GM18508 (cell line): ENCODE data around the gene PTPRE.

Experiments used
- ATAC-seq: cut with Tn5 transposase; IDR thresholded peaks from one replicate; pipeline ENCODE4 v1.9.1; 2021; ENCODE audit warnings: moderate number of reproducible peaks; ENCODE audit not compliant: insufficient read depth, unreplicated experiment

The PTPRE gene

GRCh38 chr10:128066870-128067382 is 160.0 kb downstream of the PTPRE start:
- no peak for ATAC-seq

GRCh38 chr10:128067691-128068397 is 160.9 kb downstream of the PTPRE start:
- ATAC-seq = no peak

- ATAC-seq = no peak
Measured at GRCh38 chr10:128068398-128069285, 161.7 kb downstream of the PTPRE start.

- ATAC-seq = no peak
Measured at GRCh38 chr10:128069351-128070051, 162.6 kb downstream of the PTPRE start.

GRCh38 chr10:128070161-128070560 is 163.3 kb downstream of the PTPRE start:
- no peak for ATAC-seq

GRCh38 chr10:128070721-128071416 is 164.0 kb downstream of the PTPRE start:
- no peak for ATAC-seq

GRCh38 chr10:128071417-128071782 is 164.5 kb downstream of the PTPRE start:
- no peak for ATAC-seq

GRCh38 chr10:128072046-128072445 is 165.1 kb downstream of the PTPRE start:
- ATAC-seq = no peak

- no peak for ATAC-seq
Measured at GRCh38 chr10:128072941-128073645, 166.2 kb downstream of the PTPRE start.

GRCh38 chr10:128073890-128074289 is 167.0 kb downstream of the PTPRE start:
- no peak for ATAC-seq

- no peak for ATAC-seq
Measured at GRCh38 chr10:128074589-128074988, 167.7 kb downstream of the PTPRE start.

- no peak for ATAC-seq
Measured at GRCh38 chr10:128077155-128077875, 170.4 kb downstream of the PTPRE start.

- no peak for ATAC-seq
Measured at GRCh38 chr10:128078136-128078969, 171.4 kb downstream of the PTPRE start.

GRCh38 chr10:128080231-128080630 is 173.3 kb downstream of the PTPRE start:
- no peak for ATAC-seq

GRCh38 chr10:128080641-128081040 is 173.7 kb downstream of the PTPRE start:
- ATAC-seq = no peak

GRCh38 chr10:128081222-128081621 is 174.3 kb downstream of the PTPRE start:
- no peak for ATAC-seq

GRCh38 chr10:128081720-128082119 is 174.8 kb downstream of the PTPRE start:
- ATAC-seq = no peak
